Suprapubic skin (tissue), 4 donors: ENCODE data around the gene SLCO2A1. TPM values are rescaled to one million over a fixed set of nuclear protein-coding genes. Genes with fewer than 3 reads are reported as not detected.

Experiments used
- DNase-seq, 2 donors: peaks; one replicate each; pipeline ENCODE4 v3.0.0-alpha.2; 2019; ENCODE audit warnings: low spot score in 2 of 2
- H3K27ac ChIP-seq: fragments of 200-600 bp; sonication (generic); one replicate; pipeline ENCODE4 v1.5.1; 2019
- H3K27me3 ChIP-seq: fragments of 200-600 bp; sonication (generic); one replicate; pipeline ENCODE4 v1.5.1; 2019
- H3K36me3 ChIP-seq: fragments of 200-600 bp; sonication (generic); one replicate; pipeline ENCODE4 v1.5.1; 2019
- H3K4me1 ChIP-seq: fragments of 200-600 bp; sonication (generic); one replicate; pipeline ENCODE4 v1.5.1; 2019
- H3K4me3 ChIP-seq: fragments of 200-600 bp; sonication (generic); one replicate; pipeline ENCODE4 v1.5.1; 2019; ENCODE audit warnings: mild to moderate bottlenecking
- H3K9me3 ChIP-seq: fragments of 200-600 bp; sonication (generic); one replicate; pipeline ENCODE4 v1.5.1; 2019
- CTCF ChIP-seq, 2 donors: fragments of 200-600 bp in 1 of 2; fragments of 450-650 bp in 1 of 2; sonication (generic) in 1 of 2; IDR thresholded peaks; one replicate each; pipeline ENCODE4 v1.5.1; 2016 to 2019; ENCODE audit warnings: antibody characterized with exemption in 2 of 2, mild to moderate bottlenecking in 1 of 2, moderate library complexity in 1 of 2
- EP300 ChIP-seq: sonication (generic); formaldehyde crosslinking; IDR thresholded peaks from one replicate; pipeline ENCODE4 v1.6.1; 2017; ENCODE audit warnings: antibody characterized with exemption
- POLR2A ChIP-seq, 2 donors: fragments of 450-650 bp; IDR thresholded peaks; one replicate each; pipeline ENCODE4 v1.6.1; 2017; ENCODE audit warnings: antibody characterized with exemption in 2 of 2, mild to moderate bottlenecking in 2 of 2, moderate library complexity in 2 of 2
- POLR2AphosphoS5 ChIP-seq, 3 donors: sonication (generic); formaldehyde crosslinking; IDR thresholded peaks; one replicate each; pipeline ENCODE4 v1.6.1; 2017; ENCODE audit warnings: antibody characterized with exemption in 3 of 3
- WGBS: methylation state at CpG from one replicate; pipeline ENCODE4 v1.1.5; 2018; 5-methylcytosine and 5-hydroxymethylcytosine counted together
- total RNA-seq, 4 donors: library from RNA; depleted of rRNA; stranded (reverse); fragments of >200 nt; gene quantifications; one replicate each; pipeline ENCODE4 v1.1.0, GENCODE V29; 2016

SLCO2A1 gene
- total RNA-seq, 4 donors from 2014 or later: 25.0 to 38.7 (median 29.4) TPM

GRCh38 chr3:133886031-133886722 is 143.5 kb downstream of the SLCO2A1 start:
- H3K27me3 ChIP-seq: no peaks in the 10 kb centered on the region
- no peaks in the 10 kb centered on the region for H3K9me3 ChIP-seq
- H3K4me3 ChIP-seq: no peak overlapping the region
- 92% methylated on average over 7 of the region's 7 CpGs for WGBS
- no peaks in the 10 kb centered on the region for H3K36me3 ChIP-seq
- no peak overlapping the region for H3K27ac ChIP-seq
- DNase-seq: no peak
- TF ChIP-seq CTCF (IDR thresholded peaks at IDR 0.05): no peak
- TF ChIP-seq EP300: no peak
- TF ChIP-seq POLR2AphosphoS5 (IDR thresholded peaks at IDR 0.05): no peak
- TF ChIP-seq POLR2A (IDR thresholded peaks at IDR 0.05): no peak
- H3K4me1 ChIP-seq: peaks cover 7% of the 10 kb centered on the region

- Histone ChIP-seq H3K9me3 (no peaks in the 10 kb centered on the region), H3K27me3 (no peaks in the 10 kb centered on the region), H3K27ac (no peak overlapping the region), H3K4me3 (no peak overlapping the region), H3K36me3 (no peaks in the 10 kb centered on the region), H3K4me1 (peaks cover 7% of the 10 kb centered on the region)
- TF ChIP-seq POLR2A (IDR thresholded peaks at IDR 0.05) (no peak), POLR2AphosphoS5 (IDR thresholded peaks at IDR 0.05) (no peak), CTCF (IDR thresholded peaks at IDR 0.05) (no peak), EP300 (no peak)
- 89% methylated on average over 10 of the region's 11 CpGs for WGBS
- no peak for DNase-seq
Measured at GRCh38 chr3:133884887-133885711, 144.6 kb downstream of the SLCO2A1 start.

- H3K4me1 ChIP-seq: peaks cover 7% of the 10 kb centered on the region
- no peak overlapping the region for H3K4me3 ChIP-seq
- no peak overlapping the region for H3K27ac ChIP-seq
- H3K36me3 ChIP-seq: no peaks in the 10 kb centered on the region
- TF ChIP-seq EP300 (no peak), POLR2A (IDR thresholded peaks at IDR 0.05) (no peak), CTCF (IDR thresholded peaks at IDR 0.05) (no peak), POLR2AphosphoS5 (IDR thresholded peaks at IDR 0.05) (no peak)
- H3K27me3 ChIP-seq: no peaks in the 10 kb centered on the region
- no peaks in the 10 kb centered on the region for H3K9me3 ChIP-seq
- WGBS: 76% methylated on average over 6 of the region's 6 CpGs
- no peak for DNase-seq
Measured at GRCh38 chr3:133884054-133884886, 145.5 kb downstream of the SLCO2A1 start.

- Histone ChIP-seq H3K9me3 (no peaks in the 10 kb centered on the region), H3K27ac (no peak overlapping the region), H3K4me3 (no peak overlapping the region), H3K27me3 (no peaks in the 10 kb centered on the region), H3K4me1 (peaks cover 7% of the 10 kb centered on the region), H3K36me3 (no peaks in the 10 kb centered on the region)
- DNase-seq: no peak
- no peak for TF ChIP-seq EP300
- TF ChIP-seq CTCF (IDR thresholded peaks at IDR 0.05): no peak
- no peak for TF ChIP-seq POLR2AphosphoS5 (IDR thresholded peaks at IDR 0.05)
- TF ChIP-seq POLR2A (IDR thresholded peaks at IDR 0.05): no peak
Measured at GRCh38 chr3:133883641-133884040, 146.1 kb downstream of the SLCO2A1 start.
